AG04450 (cell line): ENCODE data around the gene LY6G6C. TPM values are rescaled to one million over a fixed set of nuclear protein-coding genes. Genes with fewer than 3 reads are reported as not detected.

Experiments
- CTCF ChIA-PET: fragments of 300-600, 350-600 bp; formaldehyde crosslinking; extraction: SDS; loops from one replicate; lab custom pipeline; 2022; ENCODE audit warnings: antibody characterized with exemption, inconsistent platforms; lab: Charles Lee
- POLR2A ChIA-PET: fragments of 350-600 bp; formaldehyde crosslinking; extraction: SDS; loops from one replicate; lab custom pipeline; 2021; ENCODE audit warnings: antibody characterized with exemption, inconsistent platforms; lab: Yijun Ruan, JAX
- DNase-seq: peaks from one replicate; pipeline ENCODE4 v3.0.0-alpha.2; 2011; ENCODE audit warnings: low read depth, low spot score
- H3K27ac ChIP-seq: one replicate; pipeline ENCODE4 v1.5.1; 2012; ENCODE audit warnings: low read depth, low read length, control low read depth
- H3K27me3 ChIP-seq: one replicate; pipeline ENCODE4 v1.6.0; 2012; ENCODE audit warnings: low read length; ENCODE audit not compliant: control insufficient read depth, insufficient read depth
- H3K4me3 ChIP-seq: 2 replicates; pipeline ENCODE4 v1.5.1; 2011; ENCODE audit warnings: mild to moderate bottlenecking, low read depth, low read length, control low read depth
- H3K9me3 ChIP-seq: 2 replicates; pipeline ENCODE4 v1.5.1; 2012; ENCODE audit warnings: low read length; ENCODE audit not compliant: control insufficient read depth, insufficient read depth
- polyA plus RNA-seq: library from polyadenylated mRNA; depleted of rRNA; stranded (reverse); fragments of >200 nt; gene quantifications from 2 replicates; pipeline ENCODE4 v1.2.3, GENCODE V29; 2011
- TF ChIP-seq, protein P1 (sequence below): IDR thresholded peaks from 2 replicates; pipeline ENCODE4 v1.5.1; 2011; ENCODE audit warnings: low read depth, low read length, control low read depth, inconsistent platforms

The LY6G6C gene
- polyA plus RNA-seq, 1 experiment = not detected

DNA sequence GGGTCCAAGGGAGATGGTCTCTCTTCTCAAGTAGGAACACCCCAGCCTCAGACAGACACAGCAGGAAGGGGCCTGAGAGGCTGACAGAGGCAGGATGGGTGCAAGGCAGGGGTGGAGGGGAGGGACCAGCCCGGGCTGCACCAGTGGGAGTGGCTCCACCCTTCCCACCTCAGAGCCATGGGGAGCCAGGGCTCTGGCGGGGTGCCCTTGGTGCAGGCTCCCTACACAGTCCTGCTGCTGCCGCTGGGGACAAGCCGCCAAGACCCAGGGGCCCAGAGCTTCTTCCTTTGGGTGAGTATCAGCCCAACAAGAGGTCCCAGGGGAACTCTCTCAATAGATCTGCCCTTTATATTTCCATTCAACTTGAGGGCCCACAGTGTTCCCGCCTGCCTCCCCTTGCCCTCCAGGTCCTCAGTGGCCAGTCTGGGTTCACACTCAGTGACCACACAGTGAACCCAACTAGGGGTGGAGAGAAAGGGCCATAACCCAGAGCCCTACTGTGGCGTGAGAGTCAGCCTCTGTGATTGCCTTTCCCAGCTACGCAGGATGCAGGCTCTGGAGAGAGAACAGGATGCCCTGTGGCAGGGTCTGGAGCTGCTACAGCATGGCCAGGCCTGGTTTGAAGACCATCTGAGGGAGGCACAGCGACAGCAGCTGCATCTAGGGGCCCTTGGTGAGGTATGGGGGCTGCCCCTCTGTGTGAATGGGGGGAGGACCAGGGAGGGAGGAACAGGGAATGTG lies 41.5 kb upstream of the LY6G6C start:
- H3K9me3 ChIP-seq = no peaks in the 10 kb centered on the region; the same call in 1 of the 2 replicates
- DNase-seq = no peak
- TF ChIP-seq, protein P1, sequence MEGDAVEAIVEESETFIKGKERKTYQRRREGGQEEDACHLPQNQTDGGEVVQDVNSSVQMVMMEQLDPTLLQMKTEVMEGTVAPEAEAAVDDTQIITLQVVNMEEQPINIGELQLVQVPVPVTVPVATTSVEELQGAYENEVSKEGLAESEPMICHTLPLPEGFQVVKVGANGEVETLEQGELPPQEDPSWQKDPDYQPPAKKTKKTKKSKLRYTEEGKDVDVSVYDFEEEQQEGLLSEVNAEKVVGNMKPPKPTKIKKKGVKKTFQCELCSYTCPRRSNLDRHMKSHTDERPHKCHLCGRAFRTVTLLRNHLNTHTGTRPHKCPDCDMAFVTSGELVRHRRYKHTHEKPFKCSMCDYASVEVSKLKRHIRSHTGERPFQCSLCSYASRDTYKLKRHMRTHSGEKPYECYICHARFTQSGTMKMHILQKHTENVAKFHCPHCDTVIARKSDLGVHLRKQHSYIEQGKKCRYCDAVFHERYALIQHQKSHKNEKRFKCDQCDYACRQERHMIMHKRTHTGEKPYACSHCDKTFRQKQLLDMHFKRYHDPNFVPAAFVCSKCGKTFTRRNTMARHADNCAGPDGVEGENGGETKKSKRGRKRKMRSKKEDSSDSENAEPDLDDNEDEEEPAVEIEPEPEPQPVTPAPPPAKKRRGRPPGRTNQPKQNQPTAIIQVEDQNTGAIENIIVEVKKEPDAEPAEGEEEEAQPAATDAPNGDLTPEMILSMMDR = no peak
- no peak overlapping the region for H3K27ac ChIP-seq
- POLR2A ChIA-PET = no interaction called here
- H3K4me3 ChIP-seq = no peak overlapping the region
- H3K27me3 ChIP-seq = no peaks in the 10 kb centered on the region
- CTCF ChIA-PET = no interaction called here

DNA sequence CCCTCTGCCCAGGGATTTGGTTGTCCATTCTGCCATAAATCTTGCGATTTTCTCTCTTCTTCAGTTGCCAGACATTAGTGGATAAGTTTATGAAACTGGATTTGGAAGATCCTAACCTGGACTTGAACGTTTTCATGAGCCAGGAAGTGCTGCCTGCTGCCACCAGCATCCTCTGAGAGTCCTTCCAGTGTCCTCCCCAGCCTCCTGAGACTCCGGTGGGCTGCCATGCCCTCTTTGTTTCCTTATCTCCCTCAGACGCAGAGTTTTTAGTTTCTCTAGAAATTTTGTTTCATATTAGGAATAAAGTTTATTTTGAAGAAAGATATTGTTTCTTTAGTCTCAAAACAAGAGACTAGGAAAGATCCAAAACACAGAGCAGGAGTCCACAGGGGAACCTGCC lies 40.8 kb upstream of the LY6G6C start, which contains the start of gene SAPCD1:
Gene SAPCD1, plus strand, starts transcription at position 301 of the 400 bp plus-strand sequence. CDS start 399 bp downstream, outside the sequence.
- ChIA-PET POLR2A (no interaction called here), CTCF (no interaction called here)
- H3K9me3 ChIP-seq = no peaks in the 10 kb centered on the region; the same call in 1 of the 2 replicates
- TF ChIP-seq, protein P1 = no peak
- no peak within 1 kb of the TSS for H3K4me3 ChIP-seq
- DNase-seq = no peak
- no peak within 1 kb of the TSS for H3K27ac ChIP-seq
- H3K27me3 ChIP-seq = no peaks in the 10 kb centered on the region

DNA sequence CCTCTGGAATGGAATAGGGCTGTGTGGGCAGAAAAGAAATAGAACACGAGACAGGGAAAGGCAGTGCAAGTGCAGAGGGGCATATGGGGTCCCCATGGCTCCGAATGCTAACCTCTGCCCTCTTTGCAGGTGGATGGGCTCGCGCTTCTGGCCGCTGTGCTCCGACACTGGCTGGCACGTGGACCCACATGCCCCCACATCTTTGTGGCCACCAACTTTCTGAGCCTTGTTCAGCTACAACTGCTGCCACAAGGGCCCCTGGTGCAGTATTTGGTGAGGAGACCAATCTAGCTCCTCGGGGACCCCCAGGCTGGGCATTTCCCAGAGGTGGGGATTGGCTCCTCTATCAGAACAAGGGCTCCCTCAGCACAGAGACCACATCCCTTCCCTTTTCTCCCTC lies 39.8 kb upstream of the LY6G6C start:
- DNase-seq = no peak
- TF ChIP-seq, protein P1 = no peak
- ChIA-PET CTCF (no interaction called here), POLR2A (no interaction called here)
- Histone ChIP-seq H3K27me3 (no peaks in the 10 kb centered on the region), H3K9me3 (no peaks in the 10 kb centered on the region; the same call in 1 of the 2 replicates), H3K27ac (no peak overlapping the region), H3K4me3 (no peak overlapping the region)

DNA sequence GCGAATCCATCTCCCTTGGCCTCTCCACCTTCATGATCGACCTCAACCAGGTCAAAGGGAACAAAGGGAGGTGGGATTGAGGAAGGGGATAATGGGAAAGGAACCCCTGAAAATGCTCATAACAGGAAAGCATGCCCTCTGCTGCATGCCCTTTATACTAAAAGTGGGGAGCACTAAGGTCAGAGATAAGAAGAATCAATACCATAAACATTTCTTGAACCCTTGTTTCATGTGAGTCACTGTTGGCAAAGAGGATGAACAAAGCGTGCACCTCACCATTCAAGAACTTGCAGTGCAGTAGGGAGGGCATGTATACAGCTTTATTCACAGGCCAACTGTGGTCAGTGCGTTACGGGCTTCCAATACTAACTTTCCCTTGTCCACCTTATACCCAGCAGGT lies 39.2 kb upstream of the LY6G6C start:
- H3K4me3 ChIP-seq = no peak overlapping the region
- POLR2A ChIA-PET = no interaction called here
- H3K9me3 ChIP-seq = no peaks in the 10 kb centered on the region
- no peak for DNase-seq
- H3K27me3 ChIP-seq = no peaks in the 10 kb centered on the region
- CTCF ChIA-PET = no interaction called here
- TF ChIP-seq, protein P1 = no peak
- no peak overlapping the region for H3K27ac ChIP-seq

DNA sequence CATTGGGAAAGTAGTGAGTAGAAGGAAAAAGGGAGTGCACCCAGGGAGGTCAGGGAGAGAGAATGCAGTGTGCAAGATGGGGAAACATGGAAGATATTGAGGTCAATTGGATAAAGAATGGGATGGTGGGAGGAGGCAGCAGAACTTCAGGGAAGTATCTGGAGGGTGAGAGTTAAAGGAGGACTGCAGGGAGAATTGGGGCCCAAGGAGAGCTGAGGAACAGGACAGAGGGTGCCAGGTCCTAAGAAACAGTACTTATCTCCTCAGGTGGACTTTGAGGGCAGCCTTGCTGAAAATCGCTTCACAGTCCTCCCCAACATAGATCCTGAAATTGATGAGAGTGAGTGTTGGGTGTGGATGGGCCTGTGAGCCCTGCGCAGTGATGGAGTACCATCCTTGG lies 36.7 kb upstream of the LY6G6C start:
- Histone ChIP-seq H3K4me3 (no peak overlapping the region), H3K9me3 (no peaks in the 10 kb centered on the region), H3K27ac (no peak overlapping the region), H3K27me3 (no peaks in the 10 kb centered on the region)
- CTCF ChIA-PET = interaction anchor here (1.7 kb wide), 3 partner anchors 11 to 33 kb away, joined by 4 to 9 read pairs (median 8); no protein-coding TSS in a partner anchor
- TF ChIP-seq, protein P1 = no peak
- no peak for DNase-seq
- POLR2A ChIA-PET = no interaction called here
